DMS 273 (cell line): ENCODE data around the gene TKT.
A peak's percentile ranks its signal among the peaks of the same experiment; 100 is the strongest.
"Not testable (repeated sequence)": the region's sequence is repeated elsewhere in the genome, so short reads cannot be mapped to it uniquely, and the experiment has no call there.

ENCODE experiments used
- DNase-seq: peaks from one replicate; lab custom pipeline; 2025; ENCODE audit not compliant: unreplicated experiment; lab: John Stamatoyannopoulos, UW

The TKT gene, protein sequence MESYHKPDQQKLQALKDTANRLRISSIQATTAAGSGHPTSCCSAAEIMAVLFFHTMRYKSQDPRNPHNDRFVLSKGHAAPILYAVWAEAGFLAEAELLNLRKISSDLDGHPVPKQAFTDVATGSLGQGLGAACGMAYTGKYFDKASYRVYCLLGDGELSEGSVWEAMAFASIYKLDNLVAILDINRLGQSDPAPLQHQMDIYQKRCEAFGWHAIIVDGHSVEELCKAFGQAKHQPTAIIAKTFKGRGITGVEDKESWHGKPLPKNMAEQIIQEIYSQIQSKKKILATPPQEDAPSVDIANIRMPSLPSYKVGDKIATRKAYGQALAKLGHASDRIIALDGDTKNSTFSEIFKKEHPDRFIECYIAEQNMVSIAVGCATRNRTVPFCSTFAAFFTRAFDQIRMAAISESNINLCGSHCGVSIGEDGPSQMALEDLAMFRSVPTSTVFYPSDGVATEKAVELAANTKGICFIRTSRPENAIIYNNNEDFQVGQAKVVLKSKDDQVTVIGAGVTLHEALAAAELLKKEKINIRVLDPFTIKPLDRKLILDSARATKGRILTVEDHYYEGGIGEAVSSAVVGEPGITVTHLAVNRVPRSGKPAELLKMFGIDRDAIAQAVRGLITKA

GRCh38 chr3:53255775-53256703, at the start of gene TKT:
TKT (minus strand) TSS chr3:53256022; CDS start chr3:53255942, 80 bp downstream.
- DNase-seq, result peak; percentile 91

GRCh38 chr3:53303957-53304356, 48.1 kb upstream of the TKT start:
- no peak for DNase-seq

DNA sequence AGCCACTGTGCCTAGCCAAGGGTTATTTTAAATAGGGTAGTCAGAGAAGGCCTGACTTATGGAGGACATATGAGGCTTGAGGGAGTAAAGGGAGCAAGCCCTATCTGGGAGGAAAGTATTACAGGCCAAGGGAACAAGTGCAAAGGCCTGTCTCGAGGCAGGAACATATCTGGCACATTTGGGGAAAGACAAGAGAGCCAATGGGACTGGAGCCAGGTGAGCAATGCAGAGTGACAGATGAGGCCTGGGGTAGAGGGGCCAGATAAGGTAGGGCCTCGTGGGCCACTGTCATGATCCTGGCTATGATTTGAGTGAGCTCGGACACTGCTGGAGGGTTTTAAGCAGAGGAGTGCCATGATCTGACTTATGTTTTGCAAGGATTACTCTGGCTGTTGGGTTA, 47.7 kb upstream of the TKT start:
- DNase-seq, result no peak

DNA sequence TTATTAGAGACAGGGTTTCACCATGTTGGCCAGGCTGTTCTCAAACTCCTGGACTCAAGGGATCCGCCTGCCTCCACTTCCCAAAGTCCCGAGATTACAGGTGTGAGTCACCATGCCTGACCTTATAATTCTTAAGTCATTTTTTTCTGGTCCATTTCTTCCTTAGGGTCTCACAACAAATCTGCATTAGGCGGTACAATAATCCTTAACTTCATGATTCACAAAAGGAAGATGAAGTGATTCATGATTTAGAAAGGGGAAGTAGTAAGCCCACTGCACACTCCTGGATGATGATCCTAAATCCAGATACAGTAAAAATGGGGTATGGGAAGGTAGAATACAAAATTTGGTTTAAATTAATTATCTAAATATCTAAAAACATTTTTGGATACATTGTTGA, 45.0 kb upstream of the TKT start:
- DNase-seq, result no peak

GRCh38 chr3:53299611-53300023, 43.8 kb upstream of the TKT start:
- DNase-seq, result peak; percentile 63

- no peak for DNase-seq
Measured at GRCh38 chr3:53295410-53295809, 39.6 kb upstream of the TKT start.

DNA sequence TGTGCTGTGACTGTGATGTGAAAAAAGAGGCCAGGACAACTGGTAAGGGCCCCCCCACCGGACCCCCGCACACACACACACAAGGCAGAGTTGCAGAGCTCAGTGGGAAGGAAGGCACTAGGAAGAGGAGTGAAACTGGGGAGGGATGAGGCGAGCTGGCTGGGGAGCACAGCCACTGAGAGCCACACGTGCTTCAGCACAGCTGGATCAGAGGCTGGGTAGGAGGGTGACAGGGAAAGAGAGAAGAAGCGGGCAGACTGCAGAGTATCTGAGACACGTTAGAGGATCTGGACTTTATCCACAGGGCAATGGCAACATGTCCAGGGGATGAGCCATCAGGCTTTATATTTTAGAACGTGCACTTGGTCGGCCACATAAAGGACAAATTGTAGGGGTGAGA, 38.0 kb upstream of the TKT start:
- DNase-seq, result no peak

DNA sequence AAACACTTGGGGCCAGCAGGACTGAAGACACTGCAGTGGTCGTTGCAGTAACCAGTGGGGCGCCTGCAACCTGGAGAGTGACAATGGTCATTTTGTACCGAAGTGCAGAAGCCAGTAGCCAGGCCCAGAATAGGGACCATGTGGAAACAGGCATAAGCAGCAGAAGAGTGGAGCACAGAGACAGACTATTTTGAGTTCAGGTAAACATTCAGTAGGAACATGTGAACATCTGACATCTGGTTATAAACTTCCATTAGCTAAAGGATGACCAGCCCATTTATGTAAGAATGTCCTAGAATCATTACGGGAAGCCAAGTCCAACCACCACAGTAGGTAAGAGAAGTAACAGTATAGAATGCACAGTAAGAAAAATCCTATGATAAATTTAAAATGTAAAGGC, 32.4 kb upstream of the TKT start:
- DNase-seq, result no peak

DNA sequence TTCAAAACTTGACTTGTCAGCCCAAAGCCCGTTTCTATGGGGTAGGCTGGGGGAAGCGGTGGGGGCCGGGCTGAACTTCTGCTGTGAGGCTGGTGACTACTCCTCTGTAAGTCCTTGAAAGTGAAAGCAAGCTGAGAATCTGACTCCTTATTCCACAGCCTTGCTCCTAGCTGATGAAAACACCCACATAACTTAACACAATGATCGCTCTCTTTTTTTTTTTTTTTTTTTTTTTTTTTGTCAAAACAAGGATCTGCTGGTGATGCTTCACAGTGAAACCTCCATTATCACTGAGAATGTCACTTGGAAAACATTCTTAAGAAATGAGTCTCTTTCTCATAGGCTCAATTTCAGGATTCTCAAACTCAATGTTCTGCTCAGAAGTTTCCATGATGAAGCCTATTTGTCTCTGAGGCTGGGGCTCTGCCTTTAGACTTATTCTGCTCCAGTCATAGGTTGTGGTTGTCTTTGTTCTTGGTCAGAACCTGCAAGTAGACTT, 31.4 kb upstream of the TKT start:
- DNase-seq, result no peak

DNA sequence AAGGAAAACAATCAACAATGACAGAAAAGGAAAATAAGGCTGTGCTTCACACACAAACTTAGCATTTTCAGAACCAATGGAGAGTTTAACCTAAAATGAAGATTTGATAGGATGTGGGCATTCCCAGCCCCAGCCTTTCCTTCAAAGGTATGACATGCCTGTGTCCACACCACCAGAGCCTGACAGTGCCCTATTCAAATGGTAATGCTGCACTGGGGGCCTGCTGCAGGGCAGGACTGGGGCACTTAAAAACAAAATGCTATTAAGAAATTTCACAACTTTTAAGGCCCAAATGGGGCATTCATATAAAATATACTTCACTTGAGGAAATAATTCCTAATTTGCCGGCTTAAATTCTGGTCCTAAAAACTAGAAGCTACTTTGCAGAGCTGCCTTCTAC, 30.9 kb upstream of the TKT start:
- no peak for DNase-seq

DNA sequence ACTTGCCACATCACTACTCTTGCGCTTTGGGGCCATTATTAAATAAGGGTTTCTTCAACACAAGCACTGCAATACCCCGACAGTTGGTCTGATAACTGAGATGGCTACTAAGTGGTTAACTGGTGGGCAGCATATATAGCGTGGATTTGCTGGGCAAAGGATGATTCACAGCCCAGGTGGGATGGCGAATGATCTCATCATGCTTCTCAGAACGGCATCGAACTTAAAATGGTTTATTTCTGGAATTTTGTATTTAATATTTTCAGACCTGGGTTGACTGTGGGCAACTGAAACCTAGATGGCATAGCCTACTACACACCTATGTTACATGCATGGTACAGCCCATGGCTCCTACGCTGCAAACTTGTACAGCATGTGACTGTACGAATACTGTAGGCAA, 26.8 kb upstream of the TKT start:
- DNase-seq, result no peak

- no peak for DNase-seq
Measured at GRCh38 chr3:53278667-53279066, 22.8 kb upstream of the TKT start.

DNA sequence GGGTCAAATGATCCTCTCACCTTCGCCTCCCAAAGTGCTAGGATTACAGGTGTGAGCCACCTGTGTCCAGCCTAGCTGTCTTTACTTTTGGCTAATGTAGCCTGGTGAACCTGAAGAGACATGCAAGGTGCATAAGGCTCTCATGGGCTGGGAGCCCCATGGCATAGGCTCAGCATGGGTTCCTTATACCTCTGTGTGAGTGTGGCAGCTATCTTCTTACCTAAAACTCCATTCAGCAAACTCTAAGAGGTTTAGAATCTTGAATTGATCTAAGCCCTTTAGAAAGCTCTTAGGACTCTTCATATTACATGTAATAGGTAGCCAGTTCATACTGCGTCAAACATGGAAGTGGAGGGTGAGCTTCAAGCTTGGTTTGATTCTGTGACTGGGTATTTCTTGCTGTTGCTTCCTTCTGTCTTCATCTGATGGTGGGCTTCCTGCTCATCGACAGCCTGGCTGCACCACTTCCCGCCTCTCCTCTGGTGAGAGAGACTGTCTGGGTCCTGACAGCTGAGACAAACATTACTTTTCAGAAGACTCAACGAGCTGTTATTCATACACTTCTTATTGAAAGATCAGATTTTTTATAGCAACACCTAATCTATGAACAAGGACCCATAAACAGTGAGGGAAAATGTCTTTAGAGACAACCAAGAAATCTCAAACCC, 19.2 kb upstream of the TKT start:
- no peak for DNase-seq

DNA sequence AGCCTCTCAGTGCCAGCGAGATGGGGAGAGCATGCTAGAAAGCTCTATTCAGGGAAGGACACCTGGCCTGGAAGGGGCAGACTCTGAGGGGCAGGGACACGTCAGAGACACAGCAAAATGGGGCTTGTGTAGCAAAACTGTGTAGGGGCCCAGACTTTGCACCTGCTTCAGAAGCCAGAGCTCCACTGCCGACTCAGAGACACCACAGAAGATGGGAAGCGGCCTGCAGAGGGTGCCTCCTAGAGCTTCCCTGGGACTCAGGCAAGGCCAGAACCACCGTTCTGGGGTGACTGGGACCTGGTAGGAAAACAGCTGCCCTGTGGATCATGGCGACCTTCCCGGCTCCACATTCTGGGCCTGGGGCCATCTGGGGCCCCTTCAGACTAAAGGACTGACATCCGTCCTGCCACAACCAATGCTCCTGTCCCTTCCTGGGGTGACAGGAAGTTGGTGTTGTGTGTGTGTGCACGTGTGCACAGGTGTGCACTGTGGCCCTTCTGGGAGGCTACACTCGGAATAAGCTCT, 17.4 kb upstream of the TKT start:
- DNase-seq, result no peak

DNA sequence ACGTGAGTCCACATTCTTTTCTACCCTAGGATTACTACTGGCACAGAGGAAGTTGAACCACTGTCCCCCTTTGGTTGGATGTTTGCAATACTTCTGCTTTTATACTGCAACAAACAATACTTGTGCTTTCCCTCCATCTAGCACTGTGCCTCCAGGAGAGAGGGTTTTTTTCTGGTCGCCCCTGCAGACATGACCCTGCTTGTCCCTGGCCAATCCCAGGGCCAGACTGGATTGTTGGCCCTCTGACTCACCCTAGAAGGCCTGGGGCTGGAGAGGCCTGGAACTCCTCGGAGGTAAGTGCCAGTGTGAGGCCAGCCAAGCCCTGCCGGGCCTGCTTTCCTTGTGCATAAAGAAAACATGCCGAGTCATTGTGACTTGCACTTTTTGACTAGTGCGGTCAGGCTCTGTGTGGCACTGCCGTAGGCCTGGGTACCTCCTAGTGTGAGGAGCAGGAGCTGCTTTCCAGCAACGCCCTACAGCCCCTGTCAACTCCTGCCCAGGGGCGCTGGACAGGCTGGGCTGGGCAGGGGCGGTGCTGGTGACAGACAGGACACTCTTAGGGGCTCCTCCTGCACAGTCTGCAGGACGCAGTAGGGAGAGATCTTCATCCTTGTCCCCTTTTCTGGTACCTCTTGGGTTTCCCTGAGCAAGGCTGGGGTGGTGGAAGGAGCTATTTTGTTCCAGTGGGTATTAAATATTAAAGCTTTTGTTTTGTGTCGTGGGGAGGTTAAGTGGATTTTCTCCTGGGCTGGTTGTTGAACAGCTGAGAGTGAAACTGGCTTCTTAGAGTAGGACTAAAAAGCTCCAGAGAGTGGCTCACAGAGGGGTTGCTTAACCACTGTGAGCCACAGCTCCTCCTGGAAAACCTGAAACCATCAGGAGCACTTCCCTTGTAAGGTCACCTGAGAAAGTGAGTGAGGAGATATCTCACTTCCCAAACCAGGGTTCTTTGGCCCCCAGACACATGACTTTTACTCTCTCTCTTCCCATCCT, 14.4 kb upstream of the TKT start:
- DNase-seq, result peak; percentile 86

DNA sequence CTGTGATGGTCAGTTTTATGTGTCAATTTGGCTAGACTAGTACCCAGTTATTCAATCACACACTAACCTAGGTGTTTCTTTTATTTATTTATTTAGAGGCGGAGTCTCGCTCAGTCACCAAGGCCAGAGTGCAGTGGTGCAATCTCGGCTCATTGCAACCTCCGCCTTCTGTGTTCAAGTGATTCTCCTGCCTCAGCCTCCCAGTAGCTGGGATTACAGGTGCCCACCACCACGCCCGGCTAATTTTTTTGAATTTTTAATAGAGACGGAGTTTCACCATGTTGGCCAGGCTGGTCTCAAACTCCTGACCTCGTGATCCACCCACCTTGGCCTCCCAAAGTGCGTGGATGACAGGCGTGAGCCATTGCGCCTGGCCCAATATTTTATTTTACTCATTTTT, 13.4 kb upstream of the TKT start:
- DNase-seq, result not testable (repeated sequence)

DNA sequence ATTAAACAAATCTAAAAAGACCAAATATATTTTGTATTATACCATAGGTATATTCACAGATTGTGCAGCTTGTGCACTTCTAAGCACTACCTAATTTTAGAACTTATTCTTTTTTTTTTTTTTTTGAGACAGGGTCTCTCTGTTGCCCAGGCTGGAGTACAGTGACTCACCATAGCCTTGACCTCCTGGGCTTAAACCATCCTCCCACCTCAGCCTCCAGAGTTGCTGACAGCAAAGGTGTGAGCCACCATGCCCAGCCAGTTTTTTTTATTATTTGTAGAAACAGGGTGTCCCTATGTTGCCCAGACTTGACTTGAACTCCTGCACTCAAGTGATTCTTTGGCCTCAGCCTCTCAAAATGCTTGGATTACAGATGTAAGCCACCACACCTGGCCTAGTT, 11.9 kb upstream of the TKT start:
- no peak for DNase-seq

DNA sequence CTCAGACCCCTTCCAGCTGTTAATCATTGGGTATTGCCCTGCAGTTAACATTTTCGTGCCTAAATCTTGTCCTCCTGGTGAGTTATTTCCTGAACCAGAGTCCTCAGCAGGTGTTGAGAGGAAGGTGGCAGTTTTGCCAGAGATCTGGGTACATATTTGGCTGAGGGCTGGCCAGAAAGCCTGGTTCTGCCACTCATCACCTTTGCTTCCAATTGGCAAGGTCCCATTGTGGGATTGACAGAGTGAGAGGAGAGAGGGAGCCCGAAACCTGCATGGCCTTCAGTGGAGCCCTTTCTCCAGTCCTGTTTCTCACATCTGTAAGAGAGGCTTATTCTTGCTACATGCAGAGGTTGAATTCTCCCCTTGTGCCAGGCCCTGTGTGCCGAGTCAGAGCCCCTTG, 8.9 kb upstream of the TKT start:
- DNase-seq, result no peak

- no peak for DNase-seq
Measured at GRCh38 chr3:53263907-53264306, 8.1 kb upstream of the TKT start.
